ENCODE data around the gene TTLL8.
"Not testable (repeated sequence)": the region's sequence is repeated elsewhere in the genome, so short reads cannot be mapped to it uniquely, and the experiment has no call there.

TTLL8 gene

DNA sequence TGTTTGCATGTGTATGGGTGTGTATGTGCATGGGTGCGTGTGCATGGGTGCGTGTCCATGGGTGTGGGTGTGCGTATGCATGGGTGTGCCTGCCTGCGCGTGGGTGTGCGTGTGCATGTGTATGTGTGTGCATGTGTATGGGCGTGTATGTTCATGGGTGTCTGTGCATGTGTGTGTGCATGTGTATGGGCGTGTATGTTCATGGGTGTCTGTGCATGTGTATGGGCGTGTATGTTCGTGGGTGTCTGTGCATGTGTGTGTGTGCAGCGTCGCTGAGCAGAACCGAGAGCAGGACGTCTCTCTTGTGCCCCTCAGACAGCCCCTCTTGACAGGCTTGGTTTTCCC lies 59.4 kb downstream of the TTLL8 start:
- Mint-ChIP-seq H3K4me3 (no peak overlapping the region), H3K9me3 (no peaks in the 10 kb centered on the region)

DNA sequence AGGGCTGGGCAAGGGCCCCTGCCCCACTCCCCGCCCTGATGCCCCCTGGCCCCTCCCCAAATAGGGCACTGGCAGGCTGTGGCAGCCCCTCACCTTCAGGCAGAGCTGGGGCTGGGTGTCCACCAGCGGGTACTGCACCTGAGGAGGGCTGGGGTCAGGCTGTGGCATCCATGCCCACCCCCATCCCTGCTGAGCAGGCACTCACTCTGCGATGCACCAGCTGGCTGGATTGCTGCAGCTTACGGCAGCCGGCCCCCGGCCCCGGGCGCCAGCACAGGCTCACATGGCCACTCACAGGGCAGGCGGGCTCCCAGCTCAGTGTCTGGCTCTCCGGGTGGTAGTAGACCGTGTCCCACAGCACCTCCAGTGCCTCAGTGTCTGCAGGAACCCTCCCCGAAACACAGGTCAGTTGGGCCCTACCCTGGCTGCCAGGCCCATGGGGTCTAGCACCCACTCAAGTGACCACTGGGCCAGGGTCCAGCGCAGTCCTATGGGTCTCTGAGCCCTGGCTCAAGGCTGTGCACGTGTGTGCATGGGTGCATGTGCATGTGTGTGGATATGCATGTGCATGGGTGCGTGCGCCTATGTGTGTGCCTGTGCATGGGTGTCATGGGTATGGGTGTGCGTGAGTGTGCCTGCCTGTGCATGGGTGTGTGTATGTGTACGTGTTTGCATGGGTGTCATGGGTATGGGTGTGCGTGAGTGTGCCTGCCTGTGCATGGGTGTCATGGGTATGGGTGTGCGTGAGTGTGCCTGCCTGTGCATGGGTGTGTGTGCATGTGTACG lies 60.0 kb downstream of the TTLL8 start:
- Mint-ChIP-seq H3K27ac (no peak overlapping the region), H3K36me3 (no peaks in the 10 kb centered on the region), H3K4me3 (no peak overlapping the region), H3K27me3 (no peaks in the 10 kb centered on the region), H3K4me1 (peaks cover 10% of the 10 kb centered on the region), H3K9me3 (no peaks in the 10 kb centered on the region)

More for the DNA sequence above, 59.4 kb downstream of the TTLL8 start:
- Mint-ChIP-seq H3K27me3 (no peaks in the 10 kb centered on the region), H3K27ac (no peak overlapping the region), H3K36me3 (no peaks in the 10 kb centered on the region), H3K4me1 (peaks cover 5% of the 10 kb centered on the region)

- no peaks in the 10 kb centered on the region for H3K27me3 Mint-ChIP-seq
- no peaks in the 10 kb centered on the region for H3K36me3 Mint-ChIP-seq
- H3K4me3 Mint-ChIP-seq = no peak overlapping the region
- H3K4me1 Mint-ChIP-seq = peaks cover 14% of the 10 kb centered on the region
- H3K9me3 Mint-ChIP-seq = no peaks in the 10 kb centered on the region
- H3K27ac Mint-ChIP-seq = no peak overlapping the region
Observed at GRCh38 chr22:49997251-49997599, 60.9 kb downstream of the TTLL8 start.

DNA sequence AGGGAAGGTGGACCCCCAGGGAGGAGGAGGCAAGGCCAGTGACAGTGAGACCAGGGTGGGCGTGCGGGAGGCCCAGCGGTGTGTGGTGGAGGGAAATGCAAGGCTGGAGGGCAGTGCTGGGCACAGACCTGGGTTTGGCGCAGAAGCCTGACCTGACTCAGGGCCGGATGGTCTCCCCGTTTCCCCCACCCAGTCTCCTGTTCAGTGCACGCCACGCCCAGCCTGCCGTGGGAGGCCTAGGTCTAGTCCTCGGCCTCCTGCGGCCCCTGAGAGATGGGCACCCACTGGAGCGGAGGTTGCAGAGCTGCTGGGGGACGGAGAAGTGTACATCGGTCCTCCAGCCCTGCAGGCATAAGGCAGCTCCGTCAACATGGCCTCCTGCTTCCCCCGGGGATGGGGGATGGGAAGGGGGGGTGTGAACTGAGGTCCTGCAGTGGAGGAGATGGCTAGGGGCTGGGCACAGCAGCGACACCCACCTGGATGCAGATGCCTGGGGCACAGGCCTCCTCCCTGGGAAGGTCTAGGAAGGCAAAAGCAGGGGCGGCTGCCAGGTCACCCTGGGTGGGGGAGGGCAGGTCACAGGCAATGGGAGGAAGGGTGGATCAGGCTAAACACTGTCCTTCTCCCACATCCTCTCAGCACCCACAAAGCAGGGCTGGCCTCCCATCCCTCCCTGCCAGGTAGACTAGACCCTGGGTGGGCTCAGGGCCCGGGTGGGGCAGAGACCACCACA lies 61.4 kb downstream of the TTLL8 start:
- Mint-ChIP-seq H3K36me3 (no peaks in the 10 kb centered on the region), H3K4me3 (no peak overlapping the region), H3K27ac (no peak overlapping the region), H3K4me1 (peaks cover 14% of the 10 kb centered on the region), H3K27me3 (no peaks in the 10 kb centered on the region), H3K9me3 (no peaks in the 10 kb centered on the region)

- Mint-ChIP-seq H3K27ac (no peak overlapping the region), H3K4me1 (peaks cover 14% of the 10 kb centered on the region), H3K27me3 (no peaks in the 10 kb centered on the region), H3K4me3 (no peak overlapping the region), H3K9me3 (peaks cover 2% of the 10 kb centered on the region), H3K36me3 (no peaks in the 10 kb centered on the region)
Observed at GRCh38 chr22:49996119-49996517, 62.0 kb downstream of the TTLL8 start.

GRCh38 chr22:49995361-49996118 lies 62.6 kb downstream of the TTLL8 start:
- peaks cover 5% of the 10 kb centered on the region for H3K9me3 Mint-ChIP-seq
- H3K4me1 Mint-ChIP-seq = peaks cover 14% of the 10 kb centered on the region
- no peaks in the 10 kb centered on the region for H3K27me3 Mint-ChIP-seq
- H3K27ac Mint-ChIP-seq = no peak overlapping the region
- H3K36me3 Mint-ChIP-seq = peaks cover 3% of the 10 kb centered on the region
- H3K4me3 Mint-ChIP-seq = no peak overlapping the region

DNA sequence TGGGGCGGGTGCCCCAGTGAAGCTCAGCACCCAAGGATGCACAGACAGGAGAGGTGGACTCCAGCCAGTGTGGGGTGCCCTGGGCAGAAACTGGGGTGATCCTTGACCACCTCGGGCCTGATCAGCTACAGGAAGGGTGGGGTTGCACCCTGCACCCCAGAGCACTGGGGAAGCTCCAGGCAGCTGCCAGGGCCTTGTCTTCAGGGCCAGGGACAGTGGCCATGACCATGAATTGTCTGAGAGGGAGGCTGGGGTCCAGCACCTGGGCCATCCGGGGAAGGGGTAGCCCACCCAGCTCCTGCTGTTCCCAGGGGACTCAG lies 63.1 kb downstream of the TTLL8 start:
- Mint-ChIP-seq H3K9me3 (peaks cover 5% of the 10 kb centered on the region), H3K4me1 (peaks cover 14% of the 10 kb centered on the region), H3K27me3 (no peaks in the 10 kb centered on the region), H3K4me3 (no peak overlapping the region), H3K27ac (no peak overlapping the region), H3K36me3 (peaks cover 3% of the 10 kb centered on the region)

- Mint-ChIP-seq H3K9me3 (peaks cover 5% of the 10 kb centered on the region), H3K4me3 (no peak overlapping the region), H3K4me1 (peaks cover 14% of the 10 kb centered on the region), H3K36me3 (peaks cover 3% of the 10 kb centered on the region), H3K27ac (no peak overlapping the region), H3K27me3 (no peaks in the 10 kb centered on the region)
Observed at GRCh38 chr22:49994361-49995040, 63.6 kb downstream of the TTLL8 start.

- H3K36me3 Mint-ChIP-seq = peaks cover 3% of the 10 kb centered on the region
- H3K27me3 Mint-ChIP-seq = no peaks in the 10 kb centered on the region
- H3K4me3 Mint-ChIP-seq = peak overlapping the region; percentile 51
- peaks cover 5% of the 10 kb centered on the region for H3K9me3 Mint-ChIP-seq
- peaks cover 14% of the 10 kb centered on the region for H3K4me1 Mint-ChIP-seq
- no peak overlapping the region for H3K27ac Mint-ChIP-seq
Observed at GRCh38 chr22:49993649-49994360, 64.3 kb downstream of the TTLL8 start.

DNA sequence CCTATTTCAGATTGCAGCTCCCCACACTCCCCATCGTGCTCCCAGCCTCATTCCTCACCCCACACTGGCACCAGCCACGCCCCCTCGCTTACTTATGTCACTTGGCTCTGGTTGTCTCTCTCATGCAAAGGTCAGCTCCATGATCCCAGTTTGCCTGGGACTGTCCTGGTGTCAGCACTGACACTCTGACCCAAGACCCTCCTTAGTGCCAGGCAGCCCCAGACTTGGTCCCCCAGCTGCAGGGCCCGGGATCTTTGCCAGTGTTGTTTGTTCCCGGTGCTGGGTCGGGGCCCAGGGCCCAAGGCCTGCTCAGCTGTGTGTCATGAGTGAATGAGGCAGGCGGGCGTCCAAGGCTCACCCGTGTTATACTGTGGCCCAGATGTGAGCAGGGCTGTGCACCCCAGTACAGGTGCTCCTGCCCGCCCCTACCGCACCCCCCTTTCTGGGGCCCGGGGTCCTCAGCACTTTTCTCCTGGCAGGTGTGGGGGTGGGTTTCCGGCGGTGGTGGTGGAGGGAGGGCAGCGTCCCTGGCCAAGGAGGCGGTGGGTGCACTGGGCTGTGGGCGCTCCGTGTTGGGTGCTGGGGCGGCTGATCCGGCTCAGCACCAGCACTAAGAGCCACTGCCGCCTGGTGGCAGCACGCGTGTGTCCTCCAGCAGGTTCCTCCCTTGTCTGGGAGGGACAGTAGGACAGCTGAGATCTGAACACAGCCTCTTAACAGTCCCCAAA lies 65.0 kb downstream of the TTLL8 start:
- peak overlapping the region; percentile 51 for H3K4me3 Mint-ChIP-seq

DNA sequence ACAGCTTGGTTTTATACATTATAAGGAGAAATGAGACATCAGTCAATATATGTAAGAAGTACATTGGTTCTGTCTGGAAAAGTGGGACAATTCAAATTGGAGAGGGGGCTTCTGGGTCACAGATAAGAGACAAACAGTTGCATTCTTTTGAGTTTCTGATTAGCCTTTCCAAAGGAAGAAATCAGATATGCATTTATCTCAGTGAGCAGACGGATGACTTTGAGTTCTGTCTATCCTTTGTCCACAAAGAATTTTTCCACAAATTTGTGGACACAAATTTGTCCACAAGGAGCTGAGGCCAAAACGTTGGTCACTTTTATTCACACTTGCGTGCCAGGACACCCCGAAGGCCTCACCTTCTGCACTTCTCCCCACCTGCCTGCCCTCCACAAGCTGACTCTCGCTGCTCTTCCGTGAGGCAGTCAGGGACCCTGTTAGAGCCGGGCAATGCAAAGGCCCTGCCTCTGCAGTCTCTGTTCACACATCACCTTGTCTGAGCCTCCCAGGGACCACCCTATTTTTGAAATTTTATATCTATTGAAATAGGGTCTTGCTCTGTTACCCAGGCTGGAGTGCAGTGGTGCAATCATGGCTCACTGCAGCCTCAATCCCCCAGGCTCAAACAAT lies 66.1 kb downstream of the TTLL8 start:
- Mint-ChIP-seq H3K4me3 (no peak overlapping the region), H3K27ac (no peak overlapping the region), H3K27me3 (no peaks in the 10 kb centered on the region), H3K9me3 (peaks cover 5% of the 10 kb centered on the region), H3K36me3 (peaks cover 5% of the 10 kb centered on the region), H3K4me1 (peaks cover 9% of the 10 kb centered on the region)

More for the DNA sequence above, 65.0 kb downstream of the TTLL8 start:
- Mint-ChIP-seq H3K27ac (no peak overlapping the region), H3K27me3 (no peaks in the 10 kb centered on the region), H3K4me1 (peaks cover 9% of the 10 kb centered on the region), H3K36me3 (peaks cover 5% of the 10 kb centered on the region), H3K9me3 (peaks cover 5% of the 10 kb centered on the region)

DNA sequence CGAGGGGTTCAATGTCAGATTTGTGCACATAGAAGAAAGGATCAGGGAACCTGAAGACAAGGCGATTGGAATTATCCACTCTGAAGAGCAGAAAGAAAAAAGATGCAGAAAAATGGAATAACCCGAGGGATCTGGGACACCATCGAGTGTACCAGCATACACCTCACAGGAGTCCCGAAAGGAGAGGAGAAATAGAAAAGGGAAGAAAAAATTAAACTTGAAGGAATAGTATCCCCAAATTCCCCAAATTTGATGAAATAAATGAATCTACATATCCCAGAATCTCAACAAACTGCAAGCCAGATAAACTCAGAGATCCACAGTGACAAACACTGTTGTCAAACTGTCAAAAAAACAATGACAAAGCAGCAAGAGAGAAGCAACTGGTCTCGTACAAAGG lies 66.9 kb downstream of the TTLL8 start:
- Mint-ChIP-seq H3K27me3 (no peaks in the 10 kb centered on the region), H3K36me3 (peaks cover 11% of the 10 kb centered on the region), H3K27ac (no peak overlapping the region), H3K9me3 (peaks cover 8% of the 10 kb centered on the region), H3K4me3 (no peak overlapping the region), H3K4me1 (peaks cover 9% of the 10 kb centered on the region)

DNA sequence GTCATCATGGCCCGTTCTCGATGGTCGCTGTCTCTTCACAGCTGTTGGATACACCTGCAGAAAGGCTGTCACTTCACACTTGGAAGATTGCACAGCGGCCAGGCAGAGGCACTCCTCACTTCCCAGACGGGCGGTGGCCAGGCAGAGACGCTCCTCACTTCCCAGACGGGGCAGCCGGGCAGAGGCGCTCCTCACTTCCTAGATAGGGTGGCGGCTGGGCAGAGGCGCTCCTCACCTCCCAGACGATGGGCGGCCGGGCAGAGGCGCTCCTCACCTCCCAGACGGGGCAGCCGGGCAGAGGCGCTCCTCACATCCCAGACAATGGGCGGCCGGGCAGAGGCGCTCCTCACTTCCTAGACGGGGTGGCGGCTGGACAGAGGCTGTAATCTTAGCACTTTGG lies 68.3 kb downstream of the TTLL8 start:
- peaks cover 15% of the 10 kb centered on the region for H3K9me3 Mint-ChIP-seq
- peaks cover 15% of the 10 kb centered on the region for H3K36me3 Mint-ChIP-seq
- H3K4me1 Mint-ChIP-seq = peaks cover 14% of the 10 kb centered on the region
- not testable (repeated sequence) for H3K27ac Mint-ChIP-seq, H3K27me3 Mint-ChIP-seq, H3K4me3 Mint-ChIP-seq

GRCh38 chr22:49986325-49986724 lies 71.8 kb downstream of the TTLL8 start:
- Mint-ChIP-seq H3K27ac (no peak overlapping the region), H3K4me3 (no peak overlapping the region), H3K9me3 (peaks cover 15% of the 10 kb centered on the region), H3K36me3 (peaks cover 17% of the 10 kb centered on the region), H3K4me1 (peaks cover 10% of the 10 kb centered on the region), H3K27me3 (peaks cover 3% of the 10 kb centered on the region)

All from activated naive CD4-positive, alpha-beta T cell treated with anti-CD3 and anti-CD28 coated beads, Interleukin-2, amount 50 U/mL, for 24 hours (primary cell).